Stimulated activated CD4-positive, alpha-beta T cell treated with anti-CD3 and anti-CD28 coated beads, Interleukin-2, amount 100 ng/mL, for 24 hours (primary cell): ENCODE measurements around the gene RMP24.
"Not testable (repeated sequence)": the region's sequence is repeated elsewhere in the genome, so short reads cannot be mapped to it uniquely, and the experiment has no call there.

Source experiments
- DNase-seq, 2 donors: peaks; one replicate each; pipeline ENCODE4 v3.0.0-alpha.2; 2020

RMP24 gene

GRCh38 chr18:35968278-35968880, 4.1 kb upstream of the RMP24 start:
- no peak for DNase-seq

- DNase-seq, result no peak
These were observed 2.8 kb upstream of the RMP24 start for GRCh38 chr18:35969676-35970075.

GRCh38 chr18:35971661-35972196, 750 bp upstream of the RMP24 start:
- DNase-seq, result no peak

- DNase-seq, result no peak
These were observed 1.2 kb downstream of the RMP24 start for GRCh38 chr18:35973650-35974049.

GRCh38 chr18:35974181-35974580, 1.7 kb downstream of the RMP24 start:
- DNase-seq, result no peak

- no peak for DNase-seq
These were observed 6.6 kb downstream of the RMP24 start for GRCh38 chr18:35979112-35979511.

GRCh38 chr18:35982409-35983114, 10.1 kb downstream of the RMP24 start:
- no peak for DNase-seq

- DNase-seq, result no peak
These were observed 10.7 kb downstream of the RMP24 start for GRCh38 chr18:35983147-35983546.

GRCh38 chr18:35983818-35984217, 11.3 kb downstream of the RMP24 start:
- no peak for DNase-seq

GRCh38 chr18:35991696-35992095, 19.2 kb downstream of the RMP24 start:
- DNase-seq, result no peak

- no peak for DNase-seq
These were observed 20.5 kb downstream of the RMP24 start for GRCh38 chr18:35993013-35993412.

- no peak for DNase-seq
These were observed 26.5 kb downstream of the RMP24 start for GRCh38 chr18:35998967-35999366.

- no peak for DNase-seq
These were observed 27.4 kb downstream of the RMP24 start for GRCh38 chr18:35999925-36000324.

- no peak for DNase-seq
These were observed 34.5 kb downstream of the RMP24 start for GRCh38 chr18:36006997-36007396.

GRCh38 chr18:36009214-36009613, 36.7 kb downstream of the RMP24 start:
- DNase-seq, result no peak

GRCh38 chr18:36012891-36013290, 40.4 kb downstream of the RMP24 start:
- no peak for DNase-seq

GRCh38 chr18:36015629-36016028, 43.1 kb downstream of the RMP24 start:
- no peak for DNase-seq

GRCh38 chr18:36017232-36017631, 44.8 kb downstream of the RMP24 start:
- DNase-seq, result no peak

GRCh38 chr18:36020174-36020711, 47.8 kb downstream of the RMP24 start:
- no peak for DNase-seq

- DNase-seq, result no peak
These were observed 50.9 kb downstream of the RMP24 start for GRCh38 chr18:36023336-36023735.

GRCh38 chr18:36024241-36024640, 51.8 kb downstream of the RMP24 start:
- DNase-seq, result not testable (repeated sequence)

- no peak for DNase-seq
These were observed 52.5 kb downstream of the RMP24 start for GRCh38 chr18:36025025-36025424.

GRCh38 chr18:36028859-36029258, 56.4 kb downstream of the RMP24 start:
- DNase-seq, result no peak
